Left ventricle myocardium inferior (tissue), 1 donor: ENCODE data around the gene FNDC1. TPM values are rescaled to one million over a fixed set of nuclear protein-coding genes. Genes with fewer than 3 reads are reported as not detected.

Source experiments
- DNase-seq: peaks from one replicate; pipeline ENCODE4 v3.0.0-alpha.2; 2020
- H3K27ac ChIP-seq: fragments of 200-600 bp; replicated peaks from 2 replicates; pipeline ENCODE4 v1.8.0; 2021
- H3K27me3 ChIP-seq: fragments of 200-600 bp; 2 replicates; pipeline ENCODE4 v1.8.0; 2021; ENCODE audit warnings: low read depth
- H3K36me3 ChIP-seq: fragments of 200-600 bp; 2 replicates; pipeline ENCODE4 v1.8.0; 2021
- H3K4me1 ChIP-seq: fragments of 200-600 bp; 2 replicates; pipeline ENCODE4 v1.8.0; 2021
- H3K4me3 ChIP-seq: fragments of 200-600 bp; 2 replicates; pipeline ENCODE4 v1.8.0; 2021; ENCODE audit warnings: mild to moderate bottlenecking, moderate library complexity
- H3K9me3 ChIP-seq: fragments of 200-600 bp; replicated peaks from 2 replicates; pipeline ENCODE4 v1.8.0; 2021
- intact Hi-C: fragments of 100-400 bp; cut with micrococcal nuclease; formaldehyde crosslinking; loops from one replicate; pipeline ENCODE4 v1.11.0; 2022
- total RNA-seq: library from RNA; stranded (reverse); fragmentation: NEBNext Ultra II Directional; extraction: Animal tissue kit (Norgen Biotek cat#: 25700); gene quantifications from one replicate; pipeline ENCODE4 v1.2.1, GENCODE V29; 2021
- TF ChIP-seq, protein P1 (sequence below): fragments of 200-600 bp; IDR thresholded peaks from 2 replicates; pipeline ENCODE4 v1.8.0; 2021; ENCODE audit warnings: antibody characterized with exemption, mild to moderate bottlenecking, borderline replicate concordance
- donor health status: DM: no; HTN: yes; CAD: no; lungs with severe emphysema.

Gene FNDC1
- total RNA-seq, 1 donor from 2014 or later = 1.8 TPM

DNA sequence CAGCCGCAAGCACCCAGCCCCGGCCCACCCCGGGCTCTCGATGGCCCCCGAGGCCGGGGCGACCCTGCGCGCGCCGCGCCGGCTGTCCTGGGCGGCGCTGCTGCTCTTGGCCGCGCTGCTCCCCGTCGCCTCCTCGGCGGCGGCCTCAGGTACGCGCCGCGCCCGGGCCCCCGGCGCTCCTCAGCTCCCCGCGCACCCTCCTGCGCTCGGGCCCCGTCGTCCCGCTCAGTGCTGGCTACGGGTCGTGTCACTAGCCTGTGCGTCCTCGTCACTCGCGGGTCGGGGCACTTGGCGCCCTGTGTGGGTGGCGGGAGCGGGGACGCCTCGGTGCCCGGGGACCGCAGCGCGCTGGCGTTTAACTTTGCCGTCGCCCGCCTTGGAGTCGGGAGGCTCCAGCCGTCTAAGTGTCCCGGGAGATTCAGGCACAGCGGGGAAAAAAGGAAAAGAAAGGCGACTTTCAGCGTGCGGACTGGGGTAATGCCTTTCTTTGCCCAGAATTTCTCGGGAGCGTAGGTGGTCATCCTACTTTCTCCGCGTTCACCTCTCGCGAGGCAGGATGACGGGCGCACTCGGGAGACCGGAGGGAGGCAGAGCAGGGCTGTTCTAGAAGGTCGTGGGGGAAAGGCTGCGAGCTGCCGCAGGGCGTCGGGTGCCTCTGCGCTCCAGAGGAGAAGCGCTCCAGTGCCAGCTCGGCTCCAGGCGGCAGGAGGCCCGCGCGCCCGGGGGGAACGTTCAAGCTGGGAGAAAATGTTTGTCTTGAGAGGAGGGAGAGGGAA lies 545 bp downstream of the FNDC1 start:
- intact Hi-C loops = loop anchor here (10.0 kb wide), 1 partner anchor 485 kb away; no protein-coding TSS in a partner anchor
- H3K27me3 ChIP-seq = peaks cover 96% of the 10 kb centered on the region
- H3K27ac ChIP-seq = peak overlapping the region; percentile 7
- peak overlapping the region; percentile 63 for H3K4me3 ChIP-seq
- TF ChIP-seq, protein P1, sequence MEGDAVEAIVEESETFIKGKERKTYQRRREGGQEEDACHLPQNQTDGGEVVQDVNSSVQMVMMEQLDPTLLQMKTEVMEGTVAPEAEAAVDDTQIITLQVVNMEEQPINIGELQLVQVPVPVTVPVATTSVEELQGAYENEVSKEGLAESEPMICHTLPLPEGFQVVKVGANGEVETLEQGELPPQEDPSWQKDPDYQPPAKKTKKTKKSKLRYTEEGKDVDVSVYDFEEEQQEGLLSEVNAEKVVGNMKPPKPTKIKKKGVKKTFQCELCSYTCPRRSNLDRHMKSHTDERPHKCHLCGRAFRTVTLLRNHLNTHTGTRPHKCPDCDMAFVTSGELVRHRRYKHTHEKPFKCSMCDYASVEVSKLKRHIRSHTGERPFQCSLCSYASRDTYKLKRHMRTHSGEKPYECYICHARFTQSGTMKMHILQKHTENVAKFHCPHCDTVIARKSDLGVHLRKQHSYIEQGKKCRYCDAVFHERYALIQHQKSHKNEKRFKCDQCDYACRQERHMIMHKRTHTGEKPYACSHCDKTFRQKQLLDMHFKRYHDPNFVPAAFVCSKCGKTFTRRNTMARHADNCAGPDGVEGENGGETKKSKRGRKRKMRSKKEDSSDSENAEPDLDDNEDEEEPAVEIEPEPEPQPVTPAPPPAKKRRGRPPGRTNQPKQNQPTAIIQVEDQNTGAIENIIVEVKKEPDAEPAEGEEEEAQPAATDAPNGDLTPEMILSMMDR = no peak
- H3K36me3 ChIP-seq = no peaks in the 10 kb centered on the region
- DNase-seq = peak; percentile 22
- peaks cover 30% of the 10 kb centered on the region for H3K4me1 ChIP-seq
- H3K9me3 ChIP-seq = no peaks in the 10 kb centered on the region

GRCh38 chr6:159170333-159170672 lies 1.1 kb downstream of the FNDC1 start:
- H3K4me3 ChIP-seq = peak overlapping the region; percentile 63
- intact Hi-C loops = loop anchor here (10.0 kb wide), 1 partner anchor 484 kb away; no protein-coding TSS in a partner anchor
- H3K9me3 ChIP-seq = no peaks in the 10 kb centered on the region
- H3K36me3 ChIP-seq = no peaks in the 10 kb centered on the region
- H3K27me3 ChIP-seq = peaks cover 94% of the 10 kb centered on the region
- TF ChIP-seq, protein P1 = no peak
- H3K27ac ChIP-seq = no peak overlapping the region
- no peak for DNase-seq
- peaks cover 30% of the 10 kb centered on the region for H3K4me1 ChIP-seq

DNA sequence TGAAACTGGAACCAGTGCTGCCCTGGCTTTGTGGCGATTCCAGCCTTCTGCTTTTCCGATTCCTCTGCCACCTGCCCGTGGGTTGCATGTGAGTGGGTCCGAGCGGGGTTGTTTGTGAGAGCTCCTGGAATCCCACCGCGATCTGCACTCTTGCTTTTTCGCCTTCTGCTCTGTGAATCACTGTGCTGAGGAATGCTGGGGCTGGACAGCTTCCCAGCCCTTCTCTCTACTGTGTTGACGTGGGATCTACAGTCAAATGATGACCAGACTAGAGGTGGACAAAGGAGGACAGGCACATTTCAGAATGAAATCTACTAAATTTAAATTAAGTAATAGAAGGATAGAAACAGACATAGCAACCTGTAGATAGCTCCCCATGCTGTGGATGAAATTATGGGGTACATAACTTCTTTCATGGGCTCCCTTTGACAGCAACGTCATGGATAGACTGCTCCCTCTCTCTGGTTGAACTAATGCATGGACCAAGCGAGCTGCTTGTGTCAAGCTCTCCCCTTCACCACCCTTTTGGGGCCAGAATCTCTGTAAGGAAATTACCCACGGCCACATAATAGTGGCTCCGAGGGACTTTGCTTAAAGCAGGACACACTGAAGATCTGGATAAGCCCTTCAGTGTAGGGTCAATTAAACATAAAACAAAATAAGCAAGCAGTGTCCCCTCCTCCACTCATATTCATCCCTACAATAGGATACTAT lies 2.0 kb downstream of the FNDC1 start:
- intact Hi-C loops = loop anchor here (10.0 kb wide), 1 partner anchor 484 kb away; no protein-coding TSS in a partner anchor
- Histone ChIP-seq H3K36me3 (no peaks in the 10 kb centered on the region), H3K27ac (no peak overlapping the region), H3K9me3 (no peaks in the 10 kb centered on the region), H3K4me1 (peaks cover 30% of the 10 kb centered on the region), H3K4me3 (peak overlapping the region; percentile 63), H3K27me3 (peaks cover 93% of the 10 kb centered on the region)
- TF ChIP-seq, protein P1 = no peak
- peak; percentile 33 for DNase-seq

DNA sequence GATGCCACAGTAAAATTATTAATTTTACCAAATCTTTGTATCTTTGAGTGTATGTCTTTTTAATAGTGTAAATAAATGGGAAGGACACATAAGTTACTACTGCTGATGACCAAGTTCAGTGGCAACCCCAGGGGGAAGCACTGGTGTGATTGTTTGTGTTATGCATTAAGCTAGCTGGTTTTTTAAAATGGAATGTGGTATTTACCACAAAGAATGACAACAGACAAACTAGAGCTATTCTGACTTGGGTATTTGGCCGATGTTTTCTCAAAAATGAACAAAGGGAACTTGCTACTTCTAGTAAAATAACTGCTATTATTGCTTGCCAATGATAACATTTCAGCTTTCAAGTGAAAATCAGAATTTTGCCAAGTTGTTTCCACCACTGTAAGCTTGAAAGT lies 2.9 kb downstream of the FNDC1 start:
- TF ChIP-seq, protein P1 = no peak
- intact Hi-C loops = loop anchor here (10.0 kb wide), 1 partner anchor 483 kb away; no protein-coding TSS in a partner anchor
- Histone ChIP-seq H3K27me3 (peaks cover 93% of the 10 kb centered on the region), H3K4me3 (no peak overlapping the region), H3K9me3 (no peaks in the 10 kb centered on the region), H3K4me1 (peaks cover 30% of the 10 kb centered on the region), H3K27ac (no peak overlapping the region), H3K36me3 (no peaks in the 10 kb centered on the region)
- no peak for DNase-seq

- peak overlapping the region; percentile 23 for H3K4me3 ChIP-seq
- H3K27me3 ChIP-seq = peaks cover 96% of the 10 kb centered on the region
- peaks cover 25% of the 10 kb centered on the region for H3K4me1 ChIP-seq
- H3K36me3 ChIP-seq = no peaks in the 10 kb centered on the region
- TF ChIP-seq, protein P1 = peak; percentile 94
- no peaks in the 10 kb centered on the region for H3K9me3 ChIP-seq
- H3K27ac ChIP-seq = no peak overlapping the region
- peak; percentile 74 for DNase-seq
- intact Hi-C loops = loop anchor here (10.0 kb wide), 1 partner anchor 480 kb away; no protein-coding TSS in a partner anchor
These were observed 5.2 kb downstream of the FNDC1 start for GRCh38 chr6:159174263-159174969.
